ENCODE measurements around the gene LCN2. TPM values are rescaled to one million over a fixed set of nuclear protein-coding genes. Genes with fewer than 3 reads are reported as not detected.

The LCN2 gene
- total RNA-seq, 3 donors from 2014 or later = 16.8 to 456 (median 20.5) TPM

DNA sequence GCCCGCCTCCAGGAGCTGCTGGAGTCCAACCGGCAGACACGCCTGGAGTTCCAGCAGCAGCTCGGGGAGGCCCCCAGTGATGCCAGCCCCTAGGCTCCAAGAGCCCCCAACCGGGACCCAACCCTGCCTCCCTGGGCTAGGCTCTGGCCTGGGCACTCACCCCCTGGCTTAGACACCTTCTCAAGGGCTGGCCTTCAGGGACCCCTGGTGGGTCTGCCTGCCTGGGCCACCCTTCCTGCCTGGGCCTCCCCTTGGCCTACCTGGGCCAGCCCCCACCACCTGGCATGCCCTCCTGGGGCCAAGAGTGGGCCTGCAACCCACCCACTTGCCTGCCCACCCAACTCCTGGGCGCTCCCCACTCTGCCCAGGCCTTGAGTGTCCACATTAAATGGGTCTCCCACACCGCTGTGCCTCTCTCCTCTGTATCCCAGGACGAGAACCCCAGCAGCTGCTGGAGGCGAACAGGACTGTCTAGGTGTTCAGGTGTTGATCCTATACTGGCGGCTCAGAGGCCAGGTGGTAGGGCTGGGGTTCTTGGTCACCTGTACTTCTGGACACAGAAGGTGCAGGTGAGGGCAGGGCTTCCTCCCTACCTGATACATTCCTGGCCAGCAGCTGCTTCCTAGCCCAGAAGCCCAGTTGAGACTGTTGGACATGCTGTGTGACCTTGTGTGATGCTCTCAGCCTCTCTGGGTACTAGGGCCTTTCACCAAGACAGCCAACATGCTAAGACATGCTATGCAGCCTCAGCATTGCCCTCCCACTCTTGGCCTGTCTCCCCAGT is 14.5 kb downstream of the LCN2 start:
- TF ChIP-seq, protein P1, sequence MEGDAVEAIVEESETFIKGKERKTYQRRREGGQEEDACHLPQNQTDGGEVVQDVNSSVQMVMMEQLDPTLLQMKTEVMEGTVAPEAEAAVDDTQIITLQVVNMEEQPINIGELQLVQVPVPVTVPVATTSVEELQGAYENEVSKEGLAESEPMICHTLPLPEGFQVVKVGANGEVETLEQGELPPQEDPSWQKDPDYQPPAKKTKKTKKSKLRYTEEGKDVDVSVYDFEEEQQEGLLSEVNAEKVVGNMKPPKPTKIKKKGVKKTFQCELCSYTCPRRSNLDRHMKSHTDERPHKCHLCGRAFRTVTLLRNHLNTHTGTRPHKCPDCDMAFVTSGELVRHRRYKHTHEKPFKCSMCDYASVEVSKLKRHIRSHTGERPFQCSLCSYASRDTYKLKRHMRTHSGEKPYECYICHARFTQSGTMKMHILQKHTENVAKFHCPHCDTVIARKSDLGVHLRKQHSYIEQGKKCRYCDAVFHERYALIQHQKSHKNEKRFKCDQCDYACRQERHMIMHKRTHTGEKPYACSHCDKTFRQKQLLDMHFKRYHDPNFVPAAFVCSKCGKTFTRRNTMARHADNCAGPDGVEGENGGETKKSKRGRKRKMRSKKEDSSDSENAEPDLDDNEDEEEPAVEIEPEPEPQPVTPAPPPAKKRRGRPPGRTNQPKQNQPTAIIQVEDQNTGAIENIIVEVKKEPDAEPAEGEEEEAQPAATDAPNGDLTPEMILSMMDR (IDR thresholded peaks at IDR 0.05) = no peak
- intact Hi-C loops (cut with DNase I, micrococcal nuclease) = no loop called here
- ATAC-seq = no peak
- Histone ChIP-seq H3K4me3 (no peak overlapping the region), H3K4me1 (ENCODE audit: low read depth) (no peaks in the 10 kb centered on the region), H3K36me3 (ENCODE audit: low read depth) (no peaks in the 10 kb centered on the region), H3K9me3 (no peaks in the 10 kb centered on the region)
- DNase-seq = peak in 1 of 3 donors; percentile 23

DNA sequence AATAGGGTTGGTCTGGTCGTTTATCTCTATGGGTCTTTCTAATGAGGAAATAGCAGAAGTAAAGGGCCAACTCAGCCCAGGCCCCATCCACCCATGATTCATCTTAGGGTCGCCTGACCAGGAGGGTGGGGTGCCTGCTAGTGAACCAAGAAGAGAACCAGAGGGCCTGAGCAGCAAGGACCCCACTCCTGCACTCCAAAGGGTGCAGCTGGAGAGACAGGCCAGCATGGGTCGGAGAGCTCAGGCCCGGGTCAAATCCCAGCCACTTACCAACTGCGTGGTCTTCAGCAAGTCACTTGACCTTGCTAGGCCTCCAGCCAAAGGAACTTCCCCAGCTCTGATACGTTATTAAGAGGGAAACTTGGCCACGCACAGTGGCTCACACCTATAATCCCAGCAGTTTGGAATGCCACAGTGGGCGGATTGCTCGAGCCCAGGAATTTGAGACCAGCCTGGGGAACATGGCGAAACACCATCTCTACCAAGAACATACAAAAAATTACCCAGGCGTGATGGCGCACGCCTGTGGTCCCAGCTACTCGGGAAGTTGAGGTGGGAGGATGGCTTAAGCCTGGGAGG is 15.1 kb downstream of the LCN2 start:
- DNase-seq = no peak
- intact Hi-C loops (cut with DNase I, micrococcal nuclease) = no loop called here
- Histone ChIP-seq H3K4me1 (ENCODE audit: low read depth) (no peaks in the 10 kb centered on the region), H3K36me3 (ENCODE audit: low read depth) (no peaks in the 10 kb centered on the region), H3K9me3 (no peaks in the 10 kb centered on the region), H3K4me3 (no peak overlapping the region)
- TF ChIP-seq, protein P1 (IDR thresholded peaks at IDR 0.05) = no peak
- no peak for ATAC-seq

DNA sequence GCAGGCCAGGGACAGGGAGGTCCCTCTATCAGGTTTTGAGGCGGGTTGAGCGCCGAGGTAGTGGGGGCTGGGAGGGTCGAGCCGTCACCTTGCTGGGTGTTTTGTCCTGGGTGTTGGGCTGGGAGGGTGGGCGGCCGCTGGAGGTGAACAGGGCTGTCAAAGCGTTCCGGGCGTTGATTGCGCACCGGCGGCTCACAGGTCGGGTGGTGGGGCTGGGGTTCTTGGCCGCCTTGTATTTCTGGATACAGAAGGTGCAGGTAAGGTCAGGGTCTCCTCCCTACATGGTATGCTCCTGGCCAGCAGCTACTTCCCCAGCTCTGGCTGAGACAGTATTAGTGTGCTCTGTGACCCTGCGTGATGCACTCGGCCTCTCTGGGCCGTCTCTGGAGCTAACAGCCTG is 16.9 kb downstream of the LCN2 start:
- Histone ChIP-seq H3K4me3 (no peak overlapping the region), H3K4me1 (ENCODE audit: low read depth) (no peaks in the 10 kb centered on the region), H3K36me3 (ENCODE audit: low read depth) (no peaks in the 10 kb centered on the region), H3K9me3 (no peaks in the 10 kb centered on the region)
- intact Hi-C loops (cut with DNase I, micrococcal nuclease) = no loop called here
- no peak for ATAC-seq
- no peak for DNase-seq
- TF ChIP-seq, protein P1 (IDR thresholded peaks at IDR 0.05) = no peak

- intact Hi-C loops (cut with DNase I, micrococcal nuclease) = no loop called here
- Histone ChIP-seq H3K9me3 (no peaks in the 10 kb centered on the region), H3K4me3 (no peak overlapping the region), H3K4me1 (ENCODE audit: low read depth) (no peaks in the 10 kb centered on the region), H3K36me3 (ENCODE audit: low read depth) (no peaks in the 10 kb centered on the region)
- TF ChIP-seq, protein P1 (IDR thresholded peaks at IDR 0.05) = no peak
- no peak for DNase-seq
- no peak for ATAC-seq
These were observed 18.0 kb downstream of the LCN2 start for GRCh38 chr9:128167209-128167608.

DNA sequence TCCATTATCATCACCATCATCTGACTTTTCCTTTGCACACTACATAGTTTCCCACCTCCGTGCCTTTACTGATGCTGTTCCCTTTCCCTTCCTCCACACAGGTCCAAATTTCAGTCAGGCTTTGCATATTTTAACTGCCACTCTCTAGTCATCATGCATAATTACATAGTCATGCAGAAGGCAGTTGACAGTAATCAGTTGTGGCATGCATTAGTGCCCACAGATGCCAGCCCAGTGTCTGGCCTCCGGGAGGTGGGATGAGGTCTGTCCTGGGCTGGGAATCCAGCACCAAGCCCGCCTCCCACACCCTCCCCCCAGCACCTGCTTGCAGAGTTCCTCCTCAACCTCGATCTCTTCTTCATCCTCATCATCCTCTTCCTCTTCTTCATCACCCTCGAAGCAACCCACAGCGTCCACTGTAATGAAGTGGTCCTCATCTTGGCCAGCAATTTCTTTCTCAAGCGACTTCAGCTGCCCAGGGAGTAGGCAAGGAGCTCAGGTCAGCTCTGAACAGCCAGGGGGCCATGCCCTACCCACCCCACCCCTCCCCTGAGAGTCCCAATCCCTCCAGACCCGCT is 19.6 kb downstream of the LCN2 start:
- Histone ChIP-seq H3K36me3 (ENCODE audit: low read depth) (no peaks in the 10 kb centered on the region), H3K4me1 (ENCODE audit: low read depth) (no peaks in the 10 kb centered on the region), H3K4me3 (no peak overlapping the region), H3K9me3 (no peaks in the 10 kb centered on the region)
- no peak for DNase-seq
- intact Hi-C loops (cut with DNase I, micrococcal nuclease) = no loop called here
- TF ChIP-seq, protein P1 (IDR thresholded peaks at IDR 0.05) = no peak
- no peak for ATAC-seq
